AG09319 (cell line): ENCODE data around the gene ATAD3B.
"Not testable (repeated sequence)": the region's sequence is repeated elsewhere in the genome, so short reads cannot be mapped to it uniquely, and the experiment has no call there.

Source experiments
- DNase-seq: peaks from one replicate; pipeline ENCODE4 v3.0.0-alpha.2; 2010; ENCODE audit warnings: low read depth; ENCODE audit errors: extremely low read depth
- TF ChIP-seq, protein P1 (sequence below): IDR thresholded peaks from 2 replicates; pipeline ENCODE4 v1.5.1; 2011; ENCODE audit warnings: low read depth, mild to moderate bottlenecking, inconsistent platforms, low read length, moderate library complexity

Gene ATAD3B

DNA sequence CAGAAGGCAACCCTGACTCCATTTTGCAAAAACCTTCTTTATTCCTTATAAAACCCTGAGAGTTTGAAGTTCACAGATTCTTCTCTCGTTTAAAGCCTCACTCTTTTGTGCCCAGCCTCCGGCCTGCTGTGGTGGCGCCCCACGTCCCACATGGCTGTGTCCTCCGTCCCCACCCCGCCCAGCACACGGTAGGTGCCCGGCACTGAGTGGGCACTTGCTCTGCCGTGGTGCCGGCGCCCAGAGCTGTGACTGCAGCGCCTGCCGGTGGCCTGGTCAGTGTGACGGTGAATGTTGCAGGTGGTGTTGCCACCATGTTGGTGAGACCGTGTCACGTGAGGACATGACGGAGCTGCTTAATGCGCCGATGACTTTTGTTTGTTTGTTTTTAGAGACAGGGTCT, 49.8 kb downstream of the ATAD3B start:
- no peak for DNase-seq
- TF ChIP-seq, protein P1, sequence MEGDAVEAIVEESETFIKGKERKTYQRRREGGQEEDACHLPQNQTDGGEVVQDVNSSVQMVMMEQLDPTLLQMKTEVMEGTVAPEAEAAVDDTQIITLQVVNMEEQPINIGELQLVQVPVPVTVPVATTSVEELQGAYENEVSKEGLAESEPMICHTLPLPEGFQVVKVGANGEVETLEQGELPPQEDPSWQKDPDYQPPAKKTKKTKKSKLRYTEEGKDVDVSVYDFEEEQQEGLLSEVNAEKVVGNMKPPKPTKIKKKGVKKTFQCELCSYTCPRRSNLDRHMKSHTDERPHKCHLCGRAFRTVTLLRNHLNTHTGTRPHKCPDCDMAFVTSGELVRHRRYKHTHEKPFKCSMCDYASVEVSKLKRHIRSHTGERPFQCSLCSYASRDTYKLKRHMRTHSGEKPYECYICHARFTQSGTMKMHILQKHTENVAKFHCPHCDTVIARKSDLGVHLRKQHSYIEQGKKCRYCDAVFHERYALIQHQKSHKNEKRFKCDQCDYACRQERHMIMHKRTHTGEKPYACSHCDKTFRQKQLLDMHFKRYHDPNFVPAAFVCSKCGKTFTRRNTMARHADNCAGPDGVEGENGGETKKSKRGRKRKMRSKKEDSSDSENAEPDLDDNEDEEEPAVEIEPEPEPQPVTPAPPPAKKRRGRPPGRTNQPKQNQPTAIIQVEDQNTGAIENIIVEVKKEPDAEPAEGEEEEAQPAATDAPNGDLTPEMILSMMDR: no peak

- DNase-seq: not testable (repeated sequence)
Measured at GRCh38 chr1:1522536-1522935, 51.0 kb downstream of the ATAD3B start.

- DNase-seq: not testable (repeated sequence)
Measured at GRCh38 chr1:1523226-1523625, 51.7 kb downstream of the ATAD3B start.

DNA sequence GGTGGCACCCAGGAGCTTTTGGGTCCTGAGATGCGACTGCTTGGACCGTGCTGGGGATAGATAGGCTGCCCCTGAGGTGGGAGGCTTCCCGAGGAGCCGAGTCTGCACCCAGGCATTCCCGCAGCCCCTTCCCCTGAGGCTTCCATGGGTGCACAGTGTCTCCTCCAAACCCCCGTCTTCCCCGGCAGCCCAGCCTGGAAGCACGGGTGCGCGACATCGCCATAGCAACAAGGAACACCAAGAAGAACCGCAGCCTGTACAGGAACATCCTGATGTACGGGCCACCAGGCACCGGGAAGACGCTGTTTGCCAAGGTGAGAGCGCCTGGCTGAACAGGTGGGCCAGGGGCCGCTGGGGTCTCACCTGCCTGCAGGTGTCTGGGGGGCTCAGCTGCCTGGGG, 52.1 kb downstream of the ATAD3B start:
- not testable (repeated sequence) for DNase-seq

GRCh38 chr1:1524750-1525383, 53.3 kb downstream of the ATAD3B start:
- not testable (repeated sequence) for DNase-seq

- DNase-seq: not testable (repeated sequence)
Measured at GRCh38 chr1:1526476-1526875, 54.9 kb downstream of the ATAD3B start.

DNA sequence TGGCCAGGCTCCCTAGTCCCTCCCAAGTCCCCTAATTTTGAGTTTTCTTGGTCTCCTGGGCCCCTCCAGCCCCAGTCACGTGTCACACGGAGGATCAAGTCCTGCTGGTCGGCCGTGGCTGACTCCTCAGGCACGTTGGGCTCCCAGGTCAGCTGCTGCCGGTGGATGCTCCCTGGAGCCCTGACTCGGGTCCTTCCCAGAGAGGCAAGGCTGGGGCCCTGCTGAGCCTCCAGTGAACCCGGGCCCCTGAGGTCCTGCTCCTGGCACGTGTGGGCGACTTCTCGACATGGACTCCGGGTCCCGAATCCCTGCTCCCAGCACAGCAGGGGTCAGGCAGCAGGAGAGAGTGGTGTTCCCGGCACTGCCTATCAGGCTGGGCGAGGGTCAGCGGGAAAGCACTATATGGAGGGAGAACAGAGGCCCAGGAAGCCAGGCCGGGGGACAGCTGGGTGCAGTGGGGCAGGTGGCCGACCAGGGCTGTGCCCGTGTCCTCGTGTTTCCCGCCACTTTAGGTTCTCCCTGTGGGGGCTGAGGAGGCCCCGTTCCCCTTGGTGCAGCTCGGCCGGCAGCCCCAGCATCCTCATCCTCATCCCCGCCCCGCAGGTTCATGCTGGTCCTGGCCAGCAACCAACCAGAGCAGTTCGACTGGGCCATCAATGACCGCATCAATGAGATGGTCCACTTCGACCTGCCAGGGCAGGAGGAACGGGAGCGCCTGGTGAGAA, 55.7 kb downstream of the ATAD3B start:
- TF ChIP-seq, protein P1: no peak
- no peak for DNase-seq

- no peak for DNase-seq
- TF ChIP-seq, protein P1: no peak
Measured at GRCh38 chr1:1528301-1529267, 57.0 kb downstream of the ATAD3B start.

- TF ChIP-seq, protein P1: no peak
- DNase-seq: no peak
Measured at GRCh38 chr1:1529321-1529720, 57.8 kb downstream of the ATAD3B start.
